ENCODE results near the gene ATG14.

DNA sequence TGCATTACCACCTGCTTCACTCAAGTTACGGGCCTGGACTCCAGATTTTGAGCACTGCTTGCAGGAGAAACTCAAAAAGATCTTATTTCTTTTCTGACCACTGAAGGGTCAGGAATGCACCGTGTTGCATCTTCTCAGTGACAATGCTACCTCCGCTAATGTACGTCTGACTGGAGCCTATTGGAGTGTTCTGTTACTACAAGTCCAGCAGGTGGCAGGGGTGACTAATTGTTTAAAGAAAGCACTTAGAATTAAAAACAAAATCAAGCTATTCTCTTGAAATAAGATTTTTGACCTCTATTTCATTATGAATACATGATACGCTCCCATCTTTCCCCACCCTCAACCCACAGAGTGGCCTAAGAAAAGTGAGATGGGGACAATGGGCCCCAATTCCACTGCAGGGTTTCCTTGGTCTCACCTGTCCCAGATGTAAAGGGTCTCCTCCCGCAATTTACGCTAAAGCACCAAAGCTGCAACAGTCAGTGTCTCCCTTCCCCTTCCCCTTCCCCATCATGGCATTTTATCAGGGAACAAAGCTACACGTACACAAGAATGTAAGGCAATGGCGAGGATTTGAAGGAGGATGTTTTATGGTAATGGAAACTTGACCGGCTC lies 26.5 kb upstream of the ATG14 start:
- TF ChIP-seq, protein P1, sequence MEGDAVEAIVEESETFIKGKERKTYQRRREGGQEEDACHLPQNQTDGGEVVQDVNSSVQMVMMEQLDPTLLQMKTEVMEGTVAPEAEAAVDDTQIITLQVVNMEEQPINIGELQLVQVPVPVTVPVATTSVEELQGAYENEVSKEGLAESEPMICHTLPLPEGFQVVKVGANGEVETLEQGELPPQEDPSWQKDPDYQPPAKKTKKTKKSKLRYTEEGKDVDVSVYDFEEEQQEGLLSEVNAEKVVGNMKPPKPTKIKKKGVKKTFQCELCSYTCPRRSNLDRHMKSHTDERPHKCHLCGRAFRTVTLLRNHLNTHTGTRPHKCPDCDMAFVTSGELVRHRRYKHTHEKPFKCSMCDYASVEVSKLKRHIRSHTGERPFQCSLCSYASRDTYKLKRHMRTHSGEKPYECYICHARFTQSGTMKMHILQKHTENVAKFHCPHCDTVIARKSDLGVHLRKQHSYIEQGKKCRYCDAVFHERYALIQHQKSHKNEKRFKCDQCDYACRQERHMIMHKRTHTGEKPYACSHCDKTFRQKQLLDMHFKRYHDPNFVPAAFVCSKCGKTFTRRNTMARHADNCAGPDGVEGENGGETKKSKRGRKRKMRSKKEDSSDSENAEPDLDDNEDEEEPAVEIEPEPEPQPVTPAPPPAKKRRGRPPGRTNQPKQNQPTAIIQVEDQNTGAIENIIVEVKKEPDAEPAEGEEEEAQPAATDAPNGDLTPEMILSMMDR (IDR thresholded peaks at IDR 0.05; ENCODE audit: insufficient read depth, low read length), result no peak
- no peak for TF ChIP-seq GABPA (IDR thresholded peaks at IDR 0.05; ENCODE audit: low read depth)
- TF ChIP-seq REST (IDR thresholded peaks at IDR 0.05; ENCODE audit: insufficient replicate concordance, low read depth), result no peak

Measured in HL-60 (cell line).